ENCODE measurements around the gene SMCR8. TPM values are rescaled to one million over a fixed set of nuclear protein-coding genes. Genes with fewer than 3 reads are reported as not detected.
"Not testable (repeated sequence)": the region's sequence is repeated elsewhere in the genome, so short reads cannot be mapped to it uniquely, and the experiment has no call there.

SMCR8 gene
- total RNA-seq, 1 donor from 2014 or later: 12.3 TPM

- no peaks in the 10 kb centered on the region for H3K27me3 ChIP-seq (ENCODE audit: low read depth)
- TF ChIP-seq, protein P1, sequence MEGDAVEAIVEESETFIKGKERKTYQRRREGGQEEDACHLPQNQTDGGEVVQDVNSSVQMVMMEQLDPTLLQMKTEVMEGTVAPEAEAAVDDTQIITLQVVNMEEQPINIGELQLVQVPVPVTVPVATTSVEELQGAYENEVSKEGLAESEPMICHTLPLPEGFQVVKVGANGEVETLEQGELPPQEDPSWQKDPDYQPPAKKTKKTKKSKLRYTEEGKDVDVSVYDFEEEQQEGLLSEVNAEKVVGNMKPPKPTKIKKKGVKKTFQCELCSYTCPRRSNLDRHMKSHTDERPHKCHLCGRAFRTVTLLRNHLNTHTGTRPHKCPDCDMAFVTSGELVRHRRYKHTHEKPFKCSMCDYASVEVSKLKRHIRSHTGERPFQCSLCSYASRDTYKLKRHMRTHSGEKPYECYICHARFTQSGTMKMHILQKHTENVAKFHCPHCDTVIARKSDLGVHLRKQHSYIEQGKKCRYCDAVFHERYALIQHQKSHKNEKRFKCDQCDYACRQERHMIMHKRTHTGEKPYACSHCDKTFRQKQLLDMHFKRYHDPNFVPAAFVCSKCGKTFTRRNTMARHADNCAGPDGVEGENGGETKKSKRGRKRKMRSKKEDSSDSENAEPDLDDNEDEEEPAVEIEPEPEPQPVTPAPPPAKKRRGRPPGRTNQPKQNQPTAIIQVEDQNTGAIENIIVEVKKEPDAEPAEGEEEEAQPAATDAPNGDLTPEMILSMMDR (IDR thresholded peaks at IDR 0.05; ENCODE audit: borderline replicate concordance): no peak
- intact Hi-C loops (cut with micrococcal nuclease): no loop called here
Observed at GRCh38 chr17:18371455-18371854, 56.4 kb downstream of the SMCR8 start.

DNA sequence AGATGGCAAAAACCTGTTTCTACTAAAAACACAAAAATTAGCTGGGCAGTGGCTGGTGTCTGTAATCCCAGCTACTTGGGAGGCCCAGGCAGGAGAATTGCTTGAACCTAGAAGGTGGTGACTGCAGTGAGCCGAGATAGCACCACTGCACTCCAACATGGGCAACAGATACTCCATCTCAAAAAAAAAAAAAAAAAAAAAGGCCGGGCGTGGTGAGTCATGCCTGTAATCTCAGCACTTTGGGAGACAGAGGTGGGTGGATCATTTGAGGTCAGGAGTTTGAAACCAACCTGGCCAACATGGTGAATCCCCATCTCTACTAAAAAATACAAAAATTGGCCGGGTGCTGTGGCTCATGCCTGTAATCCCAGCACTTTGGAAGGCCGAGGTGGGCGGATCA lies 58.1 kb downstream of the SMCR8 start:
- H3K9me3 ChIP-seq (replicated peaks); intact Hi-C loops (cut with micrococcal nuclease); H3K4me3 ChIP-seq; H3K36me3 ChIP-seq; DNase-seq; H3K27me3 ChIP-seq (ENCODE audit: low read depth); H3K4me1 ChIP-seq; H3K27ac ChIP-seq (replicated peaks): not testable (repeated sequence)

More at GRCh38 chr17:18371455-18371854, 56.4 kb downstream of the SMCR8 start:
- H3K27ac ChIP-seq (replicated peaks): no peak overlapping the region
- H3K36me3 ChIP-seq: no peaks in the 10 kb centered on the region
- DNase-seq: no peak
- no peaks in the 10 kb centered on the region for H3K4me1 ChIP-seq
- no peak overlapping the region for H3K4me3 ChIP-seq
- H3K9me3 ChIP-seq (replicated peaks): peaks cover 9% of the 10 kb centered on the region

GRCh38 chr17:18374216-18374615 lies 59.1 kb downstream of the SMCR8 start:
- Histone ChIP-seq H3K4me3 (no peak overlapping the region), H3K36me3 (no peaks in the 10 kb centered on the region), H3K27me3 (ENCODE audit: low read depth) (peaks cover under 1% of the 10 kb centered on the region), H3K4me1 (no peaks in the 10 kb centered on the region), H3K9me3 (replicated peaks) (peaks cover 9% of the 10 kb centered on the region), H3K27ac (replicated peaks) (no peak overlapping the region)
- TF ChIP-seq, protein P1 (IDR thresholded peaks at IDR 0.05; ENCODE audit: borderline replicate concordance): no peak
- no peak for DNase-seq
- intact Hi-C loops (cut with micrococcal nuclease): no loop called here

Small RNA genes lying within 50 kb of the gene (microRNA-seq; reads per million reads assigned to microRNA genes)
- gene MIR6778: not detected

Other genes with a start within 250 kb of the SMCR8 start
- 20.2 TPM for gene DRG2, start 227.3 kb upstream of the SMCR8 start, total RNA-seq
- gene MYO15A, start 206.5 kb upstream of the SMCR8 start, total RNA-seq: 0.25 TPM
- gene ALKBH5, start 131.5 kb upstream of the SMCR8 start, total RNA-seq: 179 TPM
- 8.8 TPM for gene LLGL1, start 89.7 kb upstream of the SMCR8 start, total RNA-seq
- gene FLII, start 56.6 kb upstream of the SMCR8 start, total RNA-seq: 257 TPM
- gene MIEF2, start 54.6 kb upstream of the SMCR8 start, total RNA-seq: 37.0 TPM
- 10.4 TPM for gene TOP3A, start 299 bp upstream of the SMCR8 start, total RNA-seq
- 6.8 TPM for gene SHMT1, start 48.3 kb downstream of the SMCR8 start, total RNA-seq
- not detected for gene EVPLL, start 62.5 kb downstream of the SMCR8 start, total RNA-seq
- gene LGALS9C, start 161.5 kb downstream of the SMCR8 start, total RNA-seq: not detected